HG03558 (cell line): ENCODE data around the gene KRT77.

Experiments used
- ATAC-seq: cut with Tn5 transposase; IDR thresholded peaks from one replicate; pipeline ENCODE4 v1.9.1; 2021; ENCODE audit warnings: moderate number of reproducible peaks; ENCODE audit not compliant: unreplicated experiment; ENCODE audit errors: extremely low read depth

Gene KRT77

DNA sequence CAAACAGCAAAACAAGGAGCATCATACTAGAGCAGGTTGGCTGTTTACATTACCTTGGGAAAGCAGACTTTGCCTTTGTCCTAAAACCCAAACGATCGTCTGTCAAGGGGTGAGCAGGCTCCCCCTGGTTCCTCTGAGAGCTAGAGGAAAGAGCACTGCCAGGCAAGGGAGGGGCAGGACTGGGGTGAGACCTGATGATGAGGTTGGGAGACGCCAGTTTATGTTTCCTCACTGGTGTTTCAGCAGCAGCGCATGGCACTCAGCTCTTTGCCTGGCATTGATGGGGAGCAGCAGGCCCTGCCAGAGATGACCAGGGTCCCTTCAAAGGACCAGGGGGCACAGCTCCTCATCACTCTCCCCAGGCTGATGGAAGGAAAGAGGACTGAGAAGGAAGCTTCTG is 43.4 kb downstream of the KRT77 start:
- no peak for ATAC-seq

DNA sequence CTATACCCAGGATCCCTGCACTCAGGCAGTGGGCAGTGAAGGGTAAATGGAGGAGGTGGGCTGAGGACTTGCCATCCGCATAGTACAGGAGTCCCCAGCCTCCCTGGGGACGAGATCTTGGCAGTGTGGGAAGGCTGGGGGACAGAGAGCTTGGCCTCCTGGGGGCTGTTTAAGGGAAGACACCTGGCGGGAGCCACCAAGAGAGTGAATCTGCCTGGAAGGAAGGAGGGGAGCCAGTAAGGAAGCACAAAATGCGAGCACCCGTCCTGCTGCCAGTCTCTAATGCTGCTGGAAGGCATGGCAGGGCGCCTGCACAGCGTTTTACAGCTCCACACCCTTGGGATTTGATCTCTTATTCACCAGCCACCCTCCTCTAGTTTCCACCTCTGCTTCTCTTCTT is 43.9 kb downstream of the KRT77 start:
- no peak for ATAC-seq

DNA sequence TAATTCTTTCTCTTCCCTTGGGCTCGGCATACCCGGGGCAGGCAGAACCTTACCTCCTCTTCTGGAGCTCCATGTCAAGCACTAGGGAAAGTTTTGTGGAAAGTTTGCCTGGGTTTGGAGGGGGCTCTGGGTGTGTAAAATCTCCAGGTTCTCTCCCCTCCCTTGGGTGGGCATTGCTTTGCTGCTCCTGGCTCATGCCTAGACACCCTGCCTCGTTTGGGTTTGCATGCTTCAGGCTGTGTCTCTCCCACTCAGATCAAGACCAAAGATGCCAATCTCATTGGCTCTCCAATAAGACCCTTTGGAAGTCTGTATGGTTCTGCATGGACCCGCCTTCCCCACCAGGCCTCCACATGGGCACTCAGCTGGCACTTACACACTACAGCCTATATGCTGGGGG is 45.1 kb downstream of the KRT77 start:
- no peak for ATAC-seq

DNA sequence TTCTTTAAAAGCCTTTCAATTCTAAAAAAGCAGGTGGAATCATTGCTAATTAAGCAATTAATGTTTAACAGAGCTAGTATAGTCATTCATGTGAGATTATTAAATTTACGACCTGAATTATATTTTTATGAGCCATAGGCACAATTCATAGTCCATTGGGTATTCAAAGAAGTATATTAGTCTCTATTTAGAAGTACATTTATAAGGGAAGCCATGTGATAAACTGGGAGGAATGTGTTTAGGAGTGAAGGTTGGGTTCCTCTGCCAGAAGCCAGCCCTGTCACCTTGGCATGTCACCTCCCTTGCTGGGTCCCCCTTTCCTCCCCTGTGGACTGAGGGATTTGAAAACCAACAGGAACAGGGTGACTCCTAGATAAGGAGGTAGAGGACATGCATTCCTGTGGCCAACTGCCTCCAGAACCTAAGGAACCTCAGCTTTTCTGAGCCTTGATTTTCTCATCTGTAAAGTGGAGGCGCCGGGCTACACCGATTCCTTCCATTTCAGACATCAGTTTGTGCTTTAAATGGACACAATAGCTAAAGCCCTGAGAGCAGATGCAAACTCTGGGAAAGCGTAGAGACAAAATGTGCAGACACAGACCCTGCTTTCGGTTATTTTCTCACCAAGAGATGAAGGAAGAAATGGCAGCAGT is 45.9 kb downstream of the KRT77 start:
- no peak for ATAC-seq

DNA sequence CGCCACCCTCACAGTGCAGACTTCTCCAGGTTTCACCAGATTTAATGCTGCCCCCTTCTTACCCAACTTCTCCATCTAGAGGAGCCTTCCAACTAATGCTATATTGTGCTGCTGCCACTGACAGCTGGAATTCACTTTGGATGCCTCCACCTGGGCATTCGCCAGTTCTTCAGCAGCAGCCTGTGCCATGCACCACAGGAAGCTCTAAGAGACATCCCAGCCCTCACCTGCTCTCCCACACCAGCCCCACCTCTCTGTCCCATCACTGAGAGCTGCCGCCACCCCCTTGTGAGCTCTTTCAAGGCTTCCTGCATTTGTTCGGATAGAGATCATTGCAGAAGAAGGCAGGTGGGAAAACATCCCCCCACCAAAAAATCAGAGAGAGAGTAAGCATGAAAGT is 46.7 kb downstream of the KRT77 start:
- ATAC-seq, result no peak

DNA sequence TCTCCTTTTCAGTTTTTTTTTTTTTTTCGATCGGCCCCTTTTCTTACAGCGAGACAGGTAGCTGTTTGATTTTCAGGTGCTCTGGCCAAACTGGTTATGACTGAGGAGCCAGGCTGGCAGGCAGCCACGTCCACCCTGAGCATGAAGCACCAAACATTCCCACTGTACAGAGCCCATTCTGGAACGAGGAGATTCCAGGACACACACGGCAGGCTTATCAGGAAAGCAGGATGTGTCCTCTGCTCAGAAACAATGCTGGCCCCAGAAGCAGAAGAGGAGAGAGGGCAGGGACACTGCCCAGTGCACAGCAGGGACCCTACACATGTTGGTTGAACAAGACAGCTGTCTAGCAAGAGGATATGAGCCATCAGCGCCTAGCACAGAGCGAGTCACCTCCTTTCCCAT is 47.6 kb downstream of the KRT77 start:
- no peak for ATAC-seq

DNA sequence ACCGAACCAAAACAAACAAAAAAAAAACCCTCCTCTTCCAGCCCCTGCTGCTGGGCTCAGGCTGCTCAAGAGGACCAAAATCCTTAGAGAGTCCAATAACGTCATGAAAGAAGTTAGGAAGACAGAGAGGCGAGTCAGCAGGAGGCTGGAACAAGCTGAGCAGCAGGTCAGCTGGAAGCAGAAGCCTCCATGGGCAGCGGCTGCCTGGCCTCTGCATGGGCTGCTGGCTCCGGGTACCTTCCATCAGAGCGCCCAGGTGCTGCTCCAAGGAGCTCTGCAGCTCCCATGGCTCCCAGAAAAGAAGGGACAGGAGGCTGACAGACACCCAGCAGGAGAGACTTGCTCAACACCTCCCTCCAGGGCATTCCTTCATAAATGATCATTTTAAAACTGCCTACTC is 48.1 kb downstream of the KRT77 start:
- ATAC-seq, result no peak

DNA sequence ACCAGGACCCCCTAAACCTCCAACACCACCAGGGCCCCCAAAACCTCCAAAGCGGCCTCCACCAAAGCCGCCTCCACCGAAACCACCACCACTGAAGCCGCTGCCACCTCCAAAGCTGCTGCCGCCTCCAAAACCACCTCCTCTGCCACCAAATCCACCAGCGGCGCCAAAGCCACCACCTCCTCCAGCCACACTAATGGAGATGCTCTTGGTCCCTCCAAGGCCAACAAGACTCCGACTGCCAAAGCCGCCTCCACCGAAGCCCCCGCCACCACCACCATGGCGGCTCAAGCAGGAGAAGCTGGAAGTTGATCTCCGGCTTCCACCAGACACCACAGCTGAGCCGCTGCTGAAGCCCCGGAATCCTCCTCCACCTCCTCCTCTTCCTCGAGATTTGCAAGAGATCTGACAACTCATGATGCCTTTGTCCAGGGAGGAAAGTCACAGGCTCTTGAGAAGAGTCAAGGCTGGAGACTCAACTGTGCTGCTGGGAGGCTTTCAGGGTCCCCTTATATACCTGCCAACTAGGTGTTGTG is 51.5 kb downstream of the KRT77 start, which contains the start of gene KRT2:
Gene KRT2 (minus strand): TSS at position 486 of the 536 bp plus-strand sequence. CDS start 69 bp downstream, at position 417.
- ATAC-seq, result no peak

DNA sequence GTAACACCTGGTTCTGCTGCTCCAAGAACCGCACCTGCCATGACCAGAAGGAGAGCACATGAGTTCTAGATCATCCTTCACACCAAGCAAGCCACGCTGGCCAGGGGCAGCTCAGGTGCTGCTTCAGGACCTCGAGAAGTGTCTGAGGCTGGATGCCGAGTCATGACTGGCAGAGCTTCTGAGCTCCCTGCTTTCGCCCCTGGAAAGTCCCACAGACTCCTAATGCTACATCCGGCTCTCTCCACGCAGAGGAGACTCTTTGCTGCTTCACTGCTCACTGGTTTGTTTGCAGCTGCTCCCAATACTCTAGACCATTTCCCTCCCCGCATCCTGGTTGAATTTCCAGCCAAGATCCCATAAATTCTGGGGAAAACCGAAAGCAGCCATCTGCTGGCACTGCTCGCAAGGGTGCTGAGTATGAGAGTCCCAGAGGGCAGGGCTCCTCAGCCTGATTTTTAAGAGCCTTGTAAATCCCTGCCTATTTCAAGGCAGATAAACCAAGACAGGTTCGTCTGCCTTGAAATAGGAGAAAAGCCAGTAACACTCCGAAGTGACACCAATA is 52.7 kb downstream of the KRT77 start:
- ATAC-seq, result no peak

DNA sequence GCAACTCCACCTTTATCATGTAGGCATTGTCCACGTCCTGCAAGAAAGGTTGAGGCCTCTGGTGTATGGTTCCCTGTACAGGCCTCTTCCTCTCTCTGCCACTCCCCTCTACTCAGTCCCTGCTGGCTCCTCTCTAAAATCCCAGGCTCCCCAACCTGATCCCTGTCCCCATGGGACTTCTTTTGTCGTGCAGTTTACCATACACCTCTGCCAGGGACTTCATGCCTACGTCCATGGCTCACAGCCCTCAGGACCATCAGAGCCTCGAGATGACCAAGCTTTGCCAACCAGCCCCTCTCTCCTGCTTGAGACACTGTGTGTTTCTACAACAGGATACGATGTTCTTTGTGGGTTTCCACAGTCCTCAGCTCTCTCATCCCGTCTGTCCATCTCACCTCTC is 54.3 kb downstream of the KRT77 start:
- ATAC-seq, result no peak

DNA sequence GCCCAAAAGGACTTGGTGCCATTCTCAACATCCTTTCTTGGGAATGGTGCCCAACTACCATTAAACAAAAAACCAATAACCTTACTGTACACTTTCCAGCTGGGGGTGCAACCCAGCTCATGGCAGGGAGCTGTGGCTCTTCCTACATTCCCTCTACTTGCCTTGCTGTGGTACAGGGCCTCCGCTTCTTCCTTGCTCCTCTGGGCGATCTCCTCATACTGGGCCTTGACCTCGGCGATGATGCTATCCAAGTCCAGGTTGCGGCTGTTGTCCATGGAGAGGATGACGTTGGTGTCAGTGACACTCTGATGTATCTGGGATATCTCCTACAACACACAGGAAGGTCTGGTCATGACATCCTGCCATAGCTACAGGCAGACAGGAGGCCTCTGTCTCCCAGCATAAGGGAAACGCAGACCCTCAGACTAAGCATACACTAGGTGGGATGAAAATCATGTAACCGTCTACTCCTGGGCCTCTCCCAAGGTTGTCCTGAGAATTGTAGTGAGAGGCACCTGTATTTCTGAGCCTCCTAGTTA is 55.2 kb downstream of the KRT77 start:
- ATAC-seq, result no peak

DNA sequence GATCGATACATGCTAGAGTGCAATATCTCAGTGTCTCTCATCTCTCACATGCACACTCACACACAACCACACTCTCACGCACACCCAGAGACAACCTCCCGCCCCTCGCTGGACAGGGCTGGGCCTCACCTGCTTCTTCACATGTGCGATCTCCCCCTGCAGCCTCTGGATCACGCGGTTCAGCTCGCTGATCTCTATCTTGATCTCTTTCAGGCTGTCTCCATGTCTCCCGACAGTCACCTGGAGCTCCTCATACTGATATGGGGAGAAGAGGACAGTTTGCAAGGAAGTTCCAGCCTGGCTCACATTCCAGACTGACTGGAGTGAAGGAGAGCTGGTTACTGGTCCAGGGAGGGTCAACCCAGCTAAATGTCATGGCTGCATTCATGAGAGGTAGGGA is 55.7 kb downstream of the KRT77 start:
- no peak for ATAC-seq

DNA sequence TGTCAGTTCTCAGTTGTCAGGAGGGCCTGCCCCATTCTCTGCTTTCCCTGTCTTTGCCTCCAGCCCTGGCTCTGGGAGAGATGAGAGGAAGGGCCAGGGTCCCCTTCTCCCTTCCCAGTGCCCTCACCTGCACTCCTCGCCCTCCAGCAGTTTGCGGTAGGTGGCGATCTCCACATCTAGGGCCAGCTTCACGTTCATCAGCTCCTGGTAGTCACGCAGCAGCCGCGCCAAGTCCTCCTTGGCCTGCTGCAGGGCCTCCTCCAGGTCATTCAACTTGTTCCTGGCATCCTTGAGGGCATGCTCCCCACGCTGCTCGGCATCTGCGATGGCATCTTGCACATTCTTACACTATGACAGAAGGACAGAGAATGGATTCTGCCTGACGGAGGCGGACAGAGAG is 56.7 kb downstream of the KRT77 start:
- ATAC-seq, result no peak

DNA sequence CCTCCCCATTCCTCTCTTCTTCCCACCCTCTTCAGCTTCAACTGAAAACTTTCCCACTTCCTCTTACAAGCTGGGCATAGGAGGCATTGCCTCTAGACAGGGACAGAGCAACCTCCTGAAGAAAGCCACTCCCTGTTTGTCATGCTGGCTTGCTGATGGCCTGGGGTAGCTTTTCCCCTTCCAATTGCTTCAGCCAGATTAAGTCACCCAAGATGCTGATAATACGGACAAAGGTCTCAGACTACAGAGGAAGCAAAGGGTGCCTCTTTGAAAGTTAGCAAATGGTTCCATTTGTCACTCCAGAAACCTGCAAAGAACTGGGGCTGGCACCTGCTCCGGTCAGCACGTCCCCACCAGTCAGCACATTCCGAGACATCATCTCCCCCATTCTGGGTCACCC is 57.3 kb downstream of the KRT77 start:
- no peak for ATAC-seq

DNA sequence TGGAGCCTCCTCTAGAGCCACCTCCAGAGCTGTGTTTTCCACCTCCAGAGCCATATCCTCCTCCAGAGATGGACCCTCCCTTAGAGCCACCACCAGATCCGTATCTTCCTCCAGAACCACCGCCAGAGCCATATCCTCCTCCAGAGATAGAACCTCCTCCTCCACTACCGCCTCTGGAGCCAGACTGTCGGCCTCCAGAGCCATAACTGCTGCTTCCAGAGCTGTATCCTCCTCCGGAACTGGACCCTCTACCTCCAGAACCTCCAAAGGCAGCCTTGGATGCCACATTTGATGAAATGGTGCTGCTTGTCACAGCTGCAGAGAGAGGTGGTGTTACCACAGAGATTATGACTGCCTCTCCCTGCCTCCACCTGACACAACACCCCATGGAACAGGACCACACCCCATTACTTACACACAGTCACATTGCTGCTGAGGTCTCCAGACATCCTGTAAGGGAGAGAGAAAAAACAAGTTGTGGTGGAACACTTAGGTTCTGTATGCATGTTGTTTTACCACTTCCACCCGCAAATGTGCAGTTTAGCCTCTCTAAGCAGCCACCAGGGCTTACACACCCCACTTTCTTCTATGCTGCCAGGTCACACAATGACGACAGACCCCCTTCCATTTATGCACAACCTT is 58.1 kb downstream of the KRT77 start:
- ATAC-seq, result no peak

DNA sequence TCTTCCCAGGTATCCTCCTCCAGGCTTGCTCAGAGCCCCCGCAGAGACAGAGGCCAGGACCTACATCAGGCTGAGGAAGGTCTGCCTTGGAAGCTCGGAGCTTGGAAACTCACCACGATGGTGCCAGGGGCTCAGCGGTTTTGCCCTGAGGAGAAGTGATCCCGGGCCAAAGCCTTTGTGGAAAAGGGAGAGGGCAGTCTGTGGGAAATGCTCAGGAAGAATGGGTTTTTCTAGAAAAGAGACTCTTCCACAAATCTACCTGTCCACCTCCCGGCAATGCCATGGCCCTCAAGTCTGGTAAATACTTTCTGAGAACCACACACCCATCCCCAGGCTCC is 59.3 kb downstream of the KRT77 start:
- no peak for ATAC-seq

DNA sequence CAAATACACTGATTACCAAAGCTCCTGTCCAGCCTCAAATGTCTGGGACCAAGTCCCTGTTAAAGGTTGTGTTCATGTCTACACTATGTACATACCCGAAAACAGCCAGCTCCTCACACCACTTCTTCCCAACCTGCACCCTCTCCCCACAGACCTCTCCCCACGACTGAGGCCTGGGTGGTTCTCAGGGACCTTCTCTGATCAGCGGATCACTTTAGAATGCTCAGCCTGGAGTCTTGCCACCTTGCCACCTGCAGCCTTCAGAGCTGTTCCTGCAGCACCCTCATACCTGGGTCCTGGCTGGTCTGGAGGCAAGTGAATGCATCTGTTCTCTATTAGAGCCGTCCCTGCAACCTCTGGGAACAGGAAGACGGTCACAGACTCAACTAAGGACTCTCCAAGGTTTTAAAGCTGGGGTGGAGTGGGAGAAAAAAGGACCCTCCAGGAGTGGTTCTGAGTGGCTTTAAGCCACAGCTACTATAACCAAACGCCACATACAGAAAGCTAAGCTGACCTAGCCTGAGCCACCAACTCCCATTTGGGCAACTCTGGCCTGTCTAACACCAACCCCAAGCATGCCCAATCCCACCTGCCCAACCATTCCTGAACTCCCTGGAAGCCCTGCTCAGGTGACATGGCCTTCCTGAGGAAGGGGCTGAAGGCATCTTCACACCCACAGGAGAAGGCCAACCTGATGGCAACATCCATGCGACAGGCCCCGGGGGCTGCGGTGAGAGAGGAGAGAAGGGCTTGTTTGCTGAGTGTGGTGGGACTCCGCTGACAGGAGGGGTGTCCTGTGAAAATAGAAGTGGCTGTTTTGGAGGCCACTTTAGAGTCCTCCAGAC is 59.9 kb downstream of the KRT77 start:
- no peak for ATAC-seq

DNA sequence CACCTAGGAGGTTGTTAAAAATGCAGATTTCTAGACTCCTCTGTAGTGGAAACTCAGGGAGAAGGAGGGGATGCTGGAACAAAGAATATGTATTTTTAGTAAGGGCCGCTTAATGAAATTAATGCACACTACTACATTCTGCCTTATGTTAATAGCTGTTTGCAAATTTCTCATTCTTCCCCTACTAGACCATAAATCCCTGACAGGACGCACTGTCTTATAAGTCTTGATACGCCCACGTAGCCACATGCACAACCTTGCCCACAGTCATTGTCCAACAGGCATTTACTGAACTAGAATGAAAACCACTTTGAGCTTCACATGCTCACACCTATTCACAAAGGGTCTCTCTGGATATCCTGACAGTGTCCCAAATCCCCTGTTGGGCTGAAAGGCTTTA is 61.9 kb downstream of the KRT77 start:
- no peak for ATAC-seq
